ENCODE results near the gene TPMT. TPM values are rescaled to one million over a fixed set of nuclear protein-coding genes. Genes with fewer than 3 reads are reported as not detected.

Gene TPMT
- polyA plus RNA-seq, 5 donors, result 13.7 to 16.0 (median 15.5) TPM

Other genes starting within 250 kb of the TPMT start
- gene KIF13A, start 167.4 kb downstream of the TPMT start, polyA plus RNA-seq (ENCODE audit: insufficient read depth in 1 of 5, insufficient read length in 5 of 5, low replicate concordance in 1 of 5), result 10 to 100 TPM; 36.4 to 54.7 (median 43.5) TPM
- gene NHLRC1, start 32.4 kb downstream of the TPMT start, polyA plus RNA-seq (ENCODE audit: insufficient read depth in 1 of 5, insufficient read length in 5 of 5, low replicate concordance in 1 of 5), result 1 to 10 TPM; 1.9 to 2.6 (median 2.2) TPM
- gene KDM1B, start 345 bp upstream of the TPMT start, polyA plus RNA-seq (ENCODE audit: insufficient read depth in 1 of 5, insufficient read length in 5 of 5, low replicate concordance in 1 of 5), result 10 to 100 TPM; 19.5 to 25.0 (median 22.3) TPM
- gene DEK, start 109.5 kb upstream of the TPMT start, polyA plus RNA-seq (ENCODE audit: insufficient read depth in 1 of 5, insufficient read length in 5 of 5, low replicate concordance in 1 of 5), result 100 to 1,000 TPM; 123 to 226 (median 192) TPM
- gene RNF144B, start 232.3 kb upstream of the TPMT start, polyA plus RNA-seq (ENCODE audit: insufficient read depth in 1 of 5, insufficient read length in 5 of 5, low replicate concordance in 1 of 5), result 10 to 100 TPM; 12.0 to 21.7 (median 18.0) TPM

All from right lung (tissue), 5 donors.